ENCODE data around the gene NCS1.
A peak's percentile ranks its signal among the peaks of the same experiment; 100 is the strongest.

The NCS1 gene

DNA sequence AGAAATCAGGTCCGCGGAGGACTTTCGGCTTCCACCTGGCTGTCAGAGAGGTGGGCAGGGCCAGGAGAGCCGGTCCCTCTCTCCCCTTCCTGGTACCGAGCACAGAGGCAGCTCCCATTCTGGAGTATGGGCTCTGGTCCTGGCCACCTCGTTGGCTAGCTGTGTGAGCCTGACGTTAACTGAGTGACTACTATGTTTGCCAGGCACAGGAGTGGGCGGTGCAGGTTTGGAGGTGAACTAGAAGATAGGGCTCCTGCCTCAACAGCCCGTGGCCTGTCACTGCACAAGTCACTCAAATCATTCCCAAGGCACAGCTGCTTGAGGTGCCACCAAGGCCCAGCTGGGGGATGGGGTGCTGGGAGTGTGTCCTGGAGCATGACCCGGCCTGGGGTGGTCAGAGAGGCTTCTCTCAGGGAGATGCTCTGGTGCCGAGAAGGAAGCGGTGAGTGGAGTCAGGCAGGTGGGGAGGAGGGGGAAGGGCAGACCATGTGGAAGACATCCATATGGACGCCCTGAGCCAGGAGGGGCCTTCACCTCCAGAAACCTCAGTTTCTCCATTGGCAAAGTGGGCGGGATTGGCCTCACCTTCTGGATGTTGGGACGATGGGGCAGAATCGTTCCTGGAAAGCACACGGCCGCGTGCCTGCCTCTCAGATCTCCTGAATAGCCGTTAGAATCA lies 39.5 kb downstream of the NCS1 start:
- in situ Hi-C loops (cut with MboI; ENCODE audit: low sequenced_read_pairs): no loop called here
- no peak for DNase-seq (ENCODE audit: low spot score in 2 of 2)
- no peaks in the 10 kb centered on the region for H3K27me3 ChIP-seq (ENCODE audit: low read depth)
- H3K4me1 ChIP-seq: no peaks in the 10 kb centered on the region
- no peaks in the 10 kb centered on the region for H3K9me3 ChIP-seq
- no peaks in the 10 kb centered on the region for H3K36me3 ChIP-seq (replicated peaks)
- no peak overlapping the region for H3K4me3 ChIP-seq

DNA sequence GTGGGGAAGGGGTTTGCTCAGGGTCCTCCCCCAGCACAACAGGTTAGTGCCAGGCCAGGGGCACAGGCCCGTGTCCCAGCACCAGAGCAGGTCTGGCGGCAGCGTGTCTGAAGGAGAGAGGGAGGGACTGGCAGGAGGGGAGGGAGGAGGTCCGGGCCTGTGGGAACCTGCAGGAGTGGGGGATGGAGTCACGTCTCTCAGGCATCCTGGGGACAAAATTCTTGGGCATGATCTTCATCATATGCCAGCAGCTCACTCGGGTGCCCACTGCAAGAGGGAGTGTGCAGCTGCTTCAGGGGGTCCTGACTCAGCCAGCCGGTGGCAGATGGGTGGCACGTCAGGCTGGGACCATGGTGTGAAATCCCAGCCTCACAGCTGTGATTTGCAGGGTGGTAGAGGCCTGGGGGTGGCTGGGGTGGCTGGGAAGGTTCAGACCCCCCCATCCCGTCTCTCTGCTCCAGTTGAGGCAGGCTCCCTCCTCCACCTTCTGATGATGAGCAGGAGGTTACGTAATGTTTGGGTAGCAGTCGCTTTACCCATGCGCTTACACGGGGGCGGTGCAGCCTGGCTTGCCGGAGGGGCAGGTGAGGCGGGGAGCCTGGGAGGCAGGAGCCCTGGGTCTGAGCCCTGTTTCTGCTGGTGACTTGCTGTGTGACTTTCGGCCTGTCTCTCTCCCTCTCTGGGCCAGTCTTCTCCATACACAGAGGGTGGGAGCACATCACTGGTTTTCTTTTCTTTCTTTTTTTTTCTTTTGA lies 40.5 kb downstream of the NCS1 start:
- in situ Hi-C loops (cut with MboI; ENCODE audit: low sequenced_read_pairs): no loop called here
- no peaks in the 10 kb centered on the region for H3K4me1 ChIP-seq
- no peak for DNase-seq (ENCODE audit: low spot score in 2 of 2)

DNA sequence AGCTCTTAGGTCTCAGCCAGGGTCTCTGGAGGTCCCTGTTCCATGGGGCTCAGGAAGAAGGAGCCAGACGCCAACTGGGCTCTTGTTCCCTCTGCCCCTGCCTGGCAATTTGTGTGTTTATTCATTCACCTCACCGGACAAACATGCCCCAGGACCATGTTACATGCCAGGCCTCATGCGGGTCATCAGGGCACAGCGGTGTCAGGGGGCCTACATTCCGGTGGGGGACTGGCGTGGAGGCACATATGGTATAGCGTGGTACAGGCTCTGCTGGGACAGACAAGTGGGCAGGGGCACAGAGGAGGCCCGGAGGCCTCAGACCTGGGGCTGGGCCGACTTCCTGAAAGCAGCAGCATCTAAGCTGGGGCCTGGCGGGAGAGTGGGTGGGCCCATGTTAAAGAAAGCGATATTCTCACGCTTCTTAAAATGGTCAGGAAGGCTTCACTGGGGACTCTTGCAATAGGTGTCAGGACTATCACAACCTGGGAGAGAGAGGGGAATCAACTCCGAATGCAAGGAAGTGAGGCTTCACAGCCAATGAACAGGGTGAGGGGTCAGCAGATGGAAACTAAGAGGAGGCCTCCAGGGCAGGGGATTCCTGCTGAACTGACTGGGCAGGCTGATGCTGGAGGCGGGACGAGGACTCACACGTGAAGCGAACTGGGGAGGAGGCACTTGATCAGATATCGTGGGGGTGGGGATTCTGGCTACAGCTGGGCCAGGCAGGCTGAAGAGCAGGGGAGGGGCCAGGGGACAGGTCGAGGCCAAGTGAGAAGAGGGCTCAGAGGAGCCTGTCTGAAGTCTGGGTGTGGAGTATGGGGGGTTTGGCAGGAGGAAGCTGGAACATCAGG lies 41.9 kb downstream of the NCS1 start:
- Histone ChIP-seq H3K9me3 (no peaks in the 10 kb centered on the region), H3K4me1 (no peaks in the 10 kb centered on the region), H3K27me3 (ENCODE audit: low read depth) (no peaks in the 10 kb centered on the region), H3K36me3 (replicated peaks) (peaks cover 5% of the 10 kb centered on the region), H3K4me3 (no peak overlapping the region)
- in situ Hi-C loops (cut with MboI; ENCODE audit: low sequenced_read_pairs): no loop called here
- DNase-seq (ENCODE audit: low spot score in 2 of 2): peak in 1 of 2 experiments; percentile 27

More for the DNA sequence above, 40.5 kb downstream of the NCS1 start:
- H3K27me3 ChIP-seq (ENCODE audit: low read depth): no peaks in the 10 kb centered on the region
- no peaks in the 10 kb centered on the region for H3K9me3 ChIP-seq
- H3K4me3 ChIP-seq: no peak overlapping the region
- no peaks in the 10 kb centered on the region; the same call in 1 of the 2 replicates for H3K36me3 ChIP-seq (replicated peaks)

DNA sequence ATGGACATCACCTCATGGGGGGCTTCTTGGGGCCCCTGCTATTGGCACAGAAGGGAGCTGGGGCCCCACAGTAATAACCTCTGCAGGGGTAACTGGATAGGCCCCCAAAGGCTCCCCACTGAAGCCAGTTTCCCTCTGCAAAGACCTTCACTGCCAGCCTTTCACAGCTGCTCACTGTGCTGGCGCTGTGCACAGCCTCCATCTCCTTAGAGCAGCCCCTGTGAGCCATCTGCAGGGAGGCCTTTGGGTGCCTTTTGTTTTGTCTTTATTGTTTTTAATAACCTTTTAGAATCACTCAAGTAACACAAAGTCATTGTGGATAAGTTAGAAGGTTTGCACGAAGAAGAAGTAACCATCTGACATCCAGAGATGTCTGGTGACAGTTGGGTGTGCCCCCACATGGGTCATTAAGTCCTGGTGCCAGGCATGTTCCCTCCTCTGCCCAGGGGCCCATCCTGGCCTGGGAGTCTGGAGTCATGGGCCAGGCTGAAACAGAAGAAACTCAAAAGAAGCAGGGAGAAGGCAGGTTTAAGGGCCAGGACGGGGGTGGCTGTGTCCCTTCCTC lies 42.7 kb downstream of the NCS1 start:
- in situ Hi-C loops (cut with MboI; ENCODE audit: low sequenced_read_pairs): no loop called here
- H3K4me1 ChIP-seq: no peaks in the 10 kb centered on the region
- no peaks in the 10 kb centered on the region for H3K9me3 ChIP-seq
- DNase-seq (ENCODE audit: low spot score in 2 of 2): no peak
- H3K27me3 ChIP-seq (ENCODE audit: low read depth): no peaks in the 10 kb centered on the region
- no peak overlapping the region for H3K4me3 ChIP-seq
- peaks cover 5% of the 10 kb centered on the region for H3K36me3 ChIP-seq (replicated peaks)

DNA sequence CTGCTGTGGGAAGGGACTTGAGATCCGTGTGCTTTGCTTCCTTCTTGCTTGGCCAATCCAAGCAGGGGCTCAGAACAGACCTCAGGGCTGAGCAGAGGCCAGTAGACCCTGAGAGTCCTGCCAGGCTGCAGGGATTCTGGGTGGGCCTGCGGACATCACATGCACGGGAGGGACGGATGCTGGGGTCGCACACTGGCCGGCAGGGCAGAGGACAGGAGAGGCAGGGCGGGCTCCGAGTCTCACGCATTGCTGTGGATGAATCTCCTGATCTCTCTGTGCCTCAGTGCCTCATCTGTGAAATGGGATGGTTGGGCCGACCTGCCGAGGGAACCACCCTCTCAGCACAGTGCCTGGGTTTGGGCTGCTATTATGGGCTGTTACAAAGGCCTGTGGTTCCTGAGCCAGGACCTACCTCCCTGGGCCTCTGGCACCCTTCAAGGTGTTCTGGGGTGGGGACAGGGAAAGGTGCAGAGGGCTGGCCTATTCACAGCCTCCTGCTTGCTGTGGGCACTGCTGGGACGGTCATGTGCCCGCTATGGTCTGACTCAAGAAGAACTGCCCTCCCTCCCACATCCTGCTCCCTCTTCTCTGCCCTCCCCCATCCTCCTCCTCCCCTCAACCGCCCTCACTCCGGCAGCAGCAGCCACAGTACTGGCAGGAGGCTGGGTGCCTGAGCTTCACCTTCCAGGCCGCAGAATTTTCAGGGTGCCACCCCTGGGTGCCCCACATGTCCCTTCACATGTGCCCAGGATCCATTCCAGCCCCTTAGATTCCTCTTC lies 43.3 kb downstream of the NCS1 start:
- no peak for DNase-seq (ENCODE audit: low spot score in 2 of 2)
- Histone ChIP-seq H3K4me1 (no peaks in the 10 kb centered on the region), H3K4me3 (no peak overlapping the region), H3K36me3 (replicated peaks) (peaks cover 5% of the 10 kb centered on the region), H3K9me3 (no peaks in the 10 kb centered on the region), H3K27me3 (ENCODE audit: low read depth) (no peaks in the 10 kb centered on the region)
- in situ Hi-C loops (cut with MboI; ENCODE audit: low sequenced_read_pairs): no loop called here

DNA sequence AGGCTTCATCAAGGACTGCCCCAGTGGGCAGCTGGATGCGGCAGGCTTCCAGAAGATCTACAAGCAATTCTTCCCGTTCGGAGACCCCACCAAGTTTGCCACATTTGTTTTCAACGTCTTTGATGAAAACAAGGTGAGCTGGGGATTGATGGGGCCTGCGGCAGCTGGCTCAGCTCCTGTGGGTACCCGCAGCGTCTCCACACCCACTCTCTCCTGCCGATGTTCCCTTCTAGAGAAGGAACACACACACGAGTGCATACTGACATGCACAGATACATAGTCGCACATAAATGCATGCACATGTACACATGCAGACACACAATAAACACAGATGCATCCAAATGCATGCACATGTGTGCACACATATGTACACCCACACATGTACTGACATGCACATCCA lies 45.6 kb downstream of the NCS1 start:
- Histone ChIP-seq H3K27me3 (ENCODE audit: low read depth) (no peaks in the 10 kb centered on the region), H3K4me1 (no peaks in the 10 kb centered on the region), H3K4me3 (no peak overlapping the region), H3K36me3 (replicated peaks) (peaks cover 5% of the 10 kb centered on the region), H3K9me3 (no peaks in the 10 kb centered on the region)
- in situ Hi-C loops (cut with MboI; ENCODE audit: low sequenced_read_pairs): no loop called here
- DNase-seq (ENCODE audit: low spot score in 2 of 2): no peak

DNA sequence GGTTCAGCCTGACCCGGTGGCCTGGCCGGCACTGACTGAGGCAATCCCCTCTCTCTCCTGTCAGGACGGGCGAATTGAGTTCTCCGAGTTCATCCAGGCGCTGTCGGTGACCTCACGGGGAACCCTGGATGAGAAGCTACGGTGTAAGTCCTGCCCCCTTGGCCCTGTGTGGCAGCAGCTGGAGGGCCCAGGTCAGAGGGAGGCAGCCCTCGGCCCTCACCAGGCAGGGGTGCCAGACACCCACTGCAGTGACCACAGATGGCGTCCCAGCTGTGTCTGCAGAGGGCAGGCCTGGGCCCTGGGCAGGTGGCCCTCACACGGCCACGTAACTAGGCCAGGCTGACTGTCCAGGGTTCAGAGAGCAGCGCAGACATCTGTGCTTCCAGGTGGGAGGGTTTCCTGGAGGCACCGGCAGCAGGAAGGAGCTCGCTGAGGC lies 47.5 kb downstream of the NCS1 start:
- no peaks in the 10 kb centered on the region for H3K27me3 ChIP-seq (ENCODE audit: low read depth)
- H3K4me1 ChIP-seq: no peaks in the 10 kb centered on the region
- H3K4me3 ChIP-seq: no peak overlapping the region
- no peaks in the 10 kb centered on the region for H3K9me3 ChIP-seq
- in situ Hi-C loops (cut with MboI; ENCODE audit: low sequenced_read_pairs): no loop called here
- DNase-seq (ENCODE audit: low spot score in 2 of 2): no peak
- H3K36me3 ChIP-seq (replicated peaks): peaks cover 5% of the 10 kb centered on the region

DNA sequence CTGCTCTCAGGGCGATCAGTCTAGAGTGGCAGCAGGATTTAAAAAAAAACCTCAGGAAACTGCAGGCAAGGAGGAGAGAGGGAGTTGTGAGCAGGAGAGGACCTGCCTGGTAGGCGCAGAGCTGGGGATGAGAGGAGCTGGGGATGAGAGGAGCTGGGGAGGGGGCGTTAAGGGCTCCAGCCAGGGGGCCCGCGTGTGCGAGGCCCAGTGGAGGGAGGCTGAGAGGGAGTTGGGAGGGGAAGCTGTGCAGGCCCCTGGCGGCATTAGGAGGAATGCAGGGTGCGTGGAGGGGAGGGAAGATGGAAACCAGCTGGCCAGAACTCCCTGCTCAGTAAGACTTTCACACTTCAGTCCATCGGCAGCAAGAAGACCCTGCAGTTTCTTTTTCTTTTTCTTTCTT lies 48.1 kb downstream of the NCS1 start:
- H3K4me1 ChIP-seq: no peaks in the 10 kb centered on the region
- H3K9me3 ChIP-seq: no peaks in the 10 kb centered on the region
- DNase-seq (ENCODE audit: low spot score in 2 of 2): no peak
- no peak overlapping the region for H3K4me3 ChIP-seq
- H3K36me3 ChIP-seq (replicated peaks): peaks cover 11% of the 10 kb centered on the region
- no peaks in the 10 kb centered on the region for H3K27me3 ChIP-seq (ENCODE audit: low read depth)
- in situ Hi-C loops (cut with MboI; ENCODE audit: low sequenced_read_pairs): no loop called here

DNA sequence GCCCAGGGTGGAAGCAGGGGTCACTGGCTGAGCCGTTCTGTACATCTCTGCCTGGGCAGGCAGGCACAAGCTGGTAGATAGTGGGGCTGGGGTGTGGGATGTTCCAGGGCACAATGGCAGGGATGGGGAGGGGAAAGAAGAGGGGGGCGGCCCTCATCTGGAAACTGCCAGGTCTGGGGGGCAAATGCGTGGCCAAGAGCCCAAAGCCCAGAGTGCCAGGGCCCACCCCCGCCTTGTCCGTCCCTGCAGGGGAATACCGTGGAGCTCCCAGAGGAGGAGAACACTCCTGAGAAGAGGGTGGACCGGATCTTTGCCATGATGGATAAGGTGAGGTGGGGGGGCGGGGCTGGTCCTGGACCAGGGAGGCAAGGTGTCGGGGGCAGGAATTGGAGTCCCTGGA lies 50.6 kb downstream of the NCS1 start:
- no peak for DNase-seq (ENCODE audit: low spot score in 2 of 2)
- Histone ChIP-seq H3K27me3 (ENCODE audit: low read depth) (no peaks in the 10 kb centered on the region), H3K4me1 (no peaks in the 10 kb centered on the region), H3K4me3 (no peak overlapping the region), H3K9me3 (no peaks in the 10 kb centered on the region; the same call in 1 of the 2 replicates), H3K36me3 (replicated peaks) (peaks cover 26% of the 10 kb centered on the region)
- in situ Hi-C loops (cut with MboI; ENCODE audit: low sequenced_read_pairs): no loop called here

DNA sequence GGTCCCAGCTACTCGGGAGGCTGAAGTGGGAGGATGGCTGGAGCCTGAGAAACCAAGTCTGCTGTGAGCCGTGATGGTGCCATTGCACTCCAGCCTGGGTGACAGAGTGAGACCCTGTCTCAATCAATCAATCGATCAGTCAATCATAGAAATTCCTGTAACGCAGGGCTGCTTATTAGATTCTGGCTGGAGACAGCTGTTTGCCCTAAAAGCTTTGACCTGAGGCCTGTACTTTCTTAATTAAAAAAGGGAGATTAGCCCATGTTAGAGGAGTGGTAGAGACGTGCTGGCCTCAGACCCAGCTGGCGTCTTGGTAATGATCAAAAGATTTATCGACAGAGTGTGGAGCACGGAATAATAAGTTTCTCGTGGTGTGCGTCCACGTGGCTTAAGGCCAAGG lies 52.9 kb downstream of the NCS1 start:
- Histone ChIP-seq H3K9me3 (no peaks in the 10 kb centered on the region; the same call in 1 of the 2 replicates), H3K27me3 (ENCODE audit: low read depth) (no peaks in the 10 kb centered on the region), H3K4me3 (no peak overlapping the region), H3K36me3 (replicated peaks) (peaks cover 29% of the 10 kb centered on the region), H3K4me1 (no peaks in the 10 kb centered on the region)
- in situ Hi-C loops (cut with MboI; ENCODE audit: low sequenced_read_pairs): no loop called here
- no peak for DNase-seq (ENCODE audit: low spot score in 2 of 2)

DNA sequence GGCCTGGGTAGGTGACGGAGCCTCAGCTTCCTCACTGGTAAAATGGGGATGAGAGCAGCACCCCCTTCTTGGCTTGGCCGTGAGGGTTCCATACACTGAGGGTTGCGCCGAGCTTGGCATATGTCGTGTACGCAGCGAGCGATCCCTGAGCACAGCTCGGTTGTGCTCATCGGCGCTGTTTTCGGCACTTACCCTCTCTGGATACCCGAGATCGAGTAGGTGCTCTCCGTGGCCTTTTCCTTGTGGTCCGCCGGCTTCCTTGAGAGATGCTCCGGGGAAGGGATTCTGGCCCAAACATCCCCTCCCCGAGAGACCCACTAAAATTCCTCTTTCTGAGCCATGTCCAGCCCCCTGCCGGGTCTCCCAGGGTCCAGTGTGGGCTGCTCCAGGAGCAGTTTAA lies 53.4 kb downstream of the NCS1 start:
- Histone ChIP-seq H3K36me3 (replicated peaks) (peaks cover 29% of the 10 kb centered on the region), H3K27me3 (ENCODE audit: low read depth) (no peaks in the 10 kb centered on the region), H3K9me3 (no peaks in the 10 kb centered on the region; the same call in 1 of the 2 replicates), H3K4me3 (no peak overlapping the region), H3K4me1 (no peaks in the 10 kb centered on the region)
- in situ Hi-C loops (cut with MboI; ENCODE audit: low sequenced_read_pairs): no loop called here
- no peak for DNase-seq (ENCODE audit: low spot score in 2 of 2)

DNA sequence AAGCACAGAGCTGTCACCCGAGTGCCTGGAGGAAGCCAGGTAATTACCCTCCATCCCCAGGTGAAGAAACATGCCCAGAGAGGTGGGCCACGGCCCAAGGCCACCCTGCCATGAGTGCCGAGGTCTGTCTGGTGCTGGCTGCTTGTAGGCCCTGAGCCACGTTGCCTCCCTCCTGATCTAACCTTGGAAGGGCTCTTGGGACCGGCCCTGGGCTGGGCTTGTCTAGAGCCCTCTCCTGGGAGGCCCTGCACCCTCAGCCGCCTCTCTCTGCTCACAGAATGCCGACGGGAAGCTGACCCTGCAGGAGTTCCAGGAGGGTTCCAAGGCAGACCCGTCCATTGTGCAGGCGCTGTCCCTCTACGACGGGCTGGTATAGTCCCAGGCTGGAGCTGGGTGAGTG lies 53.9 kb downstream of the NCS1 start:
- Histone ChIP-seq H3K36me3 (replicated peaks) (peaks cover 29% of the 10 kb centered on the region), H3K4me3 (no peak overlapping the region), H3K27me3 (ENCODE audit: low read depth) (no peaks in the 10 kb centered on the region), H3K4me1 (no peaks in the 10 kb centered on the region), H3K9me3 (no peaks in the 10 kb centered on the region; the same call in 1 of the 2 replicates)
- DNase-seq (ENCODE audit: low spot score in 2 of 2): no peak
- in situ Hi-C loops (cut with MboI; ENCODE audit: low sequenced_read_pairs): no loop called here

DNA sequence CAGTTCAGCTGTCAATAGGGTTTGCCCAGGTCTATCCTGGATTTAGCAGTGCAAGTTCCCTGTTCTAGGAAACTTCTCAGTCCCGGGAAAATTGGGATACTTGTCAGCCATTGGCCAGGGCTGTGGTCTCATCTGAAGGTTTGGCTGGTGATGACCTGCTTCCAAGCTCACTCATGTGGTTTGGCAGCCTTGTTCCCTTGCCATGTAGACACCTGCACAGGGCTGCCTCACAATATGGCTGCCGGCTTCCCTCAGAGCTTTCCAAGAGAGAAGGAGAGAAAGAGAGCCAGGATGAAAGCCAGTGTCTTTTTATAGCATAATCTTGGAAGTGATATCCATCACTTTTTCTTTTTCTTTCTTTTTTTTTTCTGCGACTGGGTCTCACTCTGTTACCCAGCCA lies 55.6 kb downstream of the NCS1 start:
- in situ Hi-C loops (cut with MboI; ENCODE audit: low sequenced_read_pairs): no loop called here
- no peaks in the 10 kb centered on the region; the same call in 1 of the 2 replicates for H3K9me3 ChIP-seq
- no peaks in the 10 kb centered on the region for H3K4me1 ChIP-seq
- DNase-seq (ENCODE audit: low spot score in 2 of 2): no peak
- H3K36me3 ChIP-seq (replicated peaks): peaks cover 35% of the 10 kb centered on the region
- no peak overlapping the region for H3K4me3 ChIP-seq
- no peaks in the 10 kb centered on the region for H3K27me3 ChIP-seq (ENCODE audit: low read depth)

Data from HAP-1 (cell line).